ENCODE data around the gene PRRG2.
"Not testable (repeated sequence)": the region's sequence is repeated elsewhere in the genome, so short reads cannot be mapped to it uniquely, and the experiment has no call there.

Gene PRRG2

GRCh38 chr19:49605605-49606004 lies 24.5 kb downstream of the PRRG2 start:
- no peak for DNase-seq (ENCODE audit: low read depth)
- TF ChIP-seq CTCF (IDR thresholded peaks at IDR 0.05; ENCODE audit: insufficient read depth, low read depth, low read length, missing control alignments): no peak
- no peak overlapping the region for H3K4me3 ChIP-seq (ENCODE audit: low read length)

GRCh38 chr19:49609499-49610092 lies 28.5 kb downstream of the PRRG2 start:
- H3K4me3 ChIP-seq (ENCODE audit: low read length): no peak overlapping the region
- TF ChIP-seq CTCF (IDR thresholded peaks at IDR 0.05; ENCODE audit: insufficient read depth, low read depth, low read length, missing control alignments): no peak
- DNase-seq (ENCODE audit: low read depth): no peak

- peak; percentile 28 for DNase-seq (ENCODE audit: low read depth)
- no peak overlapping the region for H3K4me3 ChIP-seq (ENCODE audit: low read length)
- no peak for TF ChIP-seq CTCF (IDR thresholded peaks at IDR 0.05; ENCODE audit: insufficient read depth, low read depth, low read length, missing control alignments)
These were observed 32.3 kb downstream of the PRRG2 start for GRCh38 chr19:49613374-49613773.

GRCh38 chr19:49614096-49614833 lies 33.1 kb downstream of the PRRG2 start:
- no peak for TF ChIP-seq CTCF (IDR thresholded peaks at IDR 0.05; ENCODE audit: insufficient read depth, low read depth, low read length, missing control alignments)
- H3K4me3 ChIP-seq (ENCODE audit: low read length): no peak overlapping the region
- DNase-seq (ENCODE audit: low read depth): peak; percentile 74

- TF ChIP-seq CTCF (IDR thresholded peaks at IDR 0.05; ENCODE audit: insufficient read depth, low read depth, low read length, missing control alignments): no peak
- DNase-seq (ENCODE audit: low read depth): no peak
- no peak overlapping the region for H3K4me3 ChIP-seq (ENCODE audit: low read length)
These were observed 34.7 kb downstream of the PRRG2 start for GRCh38 chr19:49615861-49616260.

- no peak overlapping the region for H3K4me3 ChIP-seq (ENCODE audit: low read length)
- TF ChIP-seq CTCF (IDR thresholded peaks at IDR 0.05; ENCODE audit: insufficient read depth, low read depth, low read length, missing control alignments): no peak
- DNase-seq (ENCODE audit: low read depth): no peak
These were observed 35.4 kb downstream of the PRRG2 start for GRCh38 chr19:49616532-49616931.

GRCh38 chr19:49616945-49617344 lies 35.8 kb downstream of the PRRG2 start:
- TF ChIP-seq CTCF (IDR thresholded peaks at IDR 0.05; ENCODE audit: insufficient read depth, low read depth, low read length, missing control alignments): no peak
- DNase-seq (ENCODE audit: low read depth): no peak
- H3K4me3 ChIP-seq (ENCODE audit: low read length): no peak overlapping the region

- not testable (repeated sequence) for DNase-seq (ENCODE audit: low read depth); H3K4me3 ChIP-seq (ENCODE audit: low read length)
These were observed 36.7 kb downstream of the PRRG2 start for GRCh38 chr19:49617860-49618259.
